Prostate gland (tissue), 2 donors: ENCODE data around the gene GOLPH3L.
"Not testable (repeated sequence)": the region's sequence is repeated elsewhere in the genome, so short reads cannot be mapped to it uniquely, and the experiment has no call there.

Source experiments
- CTCF ChIP-seq, 4 experiments: fragments of 200-600 bp in 2 of 4; fragments of 450-650 bp in 2 of 4; sonication (generic) in 2 of 4; IDR thresholded peaks; 1 replicate in 3 of 4; 2 replicates in 1 of 4; pipeline ENCODE4 v1.5.1; 2016 to 2019; ENCODE audit warnings: antibody characterized with exemption in 4 of 4, mild to moderate bottlenecking in 2 of 4, moderate library complexity in 2 of 4
- POLR2A ChIP-seq: fragments of 450-650 bp; IDR thresholded peaks from one replicate; pipeline ENCODE4 v1.6.1; 2016; ENCODE audit warnings: antibody characterized with exemption, mild to moderate bottlenecking
- POLR2AphosphoS5 ChIP-seq: sonication (generic); formaldehyde crosslinking; IDR thresholded peaks from one replicate; pipeline ENCODE4 v1.6.1; 2017; ENCODE audit warnings: antibody characterized with exemption

- TF ChIP-seq CTCF (IDR thresholded peaks at IDR 0.05); POLR2A; POLR2AphosphoS5: not testable (repeated sequence)
These were observed 91.6 kb downstream of the GOLPH3L start for GRCh38 chr1:150605451-150605731.
